GM23248 (cell line): ENCODE results near the gene DCDC1.

Source experiments
- EZH2 ChIP-seq: fragments of 200-600 bp; sonication (generic); IDR thresholded peaks from 2 replicates; pipeline ENCODE4 v1.6.1; 2018; ENCODE audit warnings: antibody characterized with exemption, mild to moderate bottlenecking; ENCODE audit not compliant: insufficient read depth, poor library complexity, severe bottlenecking
- EZH2phosphoT487 ChIP-seq: fragments of 200-600 bp; sonication (generic); IDR thresholded peaks from 2 replicates; pipeline ENCODE4 v1.6.1; 2018; ENCODE audit warnings: antibody characterized with exemption, moderate library complexity, mild to moderate bottlenecking, low read depth; ENCODE audit not compliant: insufficient read depth

GRCh38 chr11:31254415-31254814 lies 115.1 kb downstream of the DCDC1 start:
- TF ChIP-seq EZH2phosphoT487 (no peak), EZH2 (no peak)
